A673 (cell line): ENCODE results near the gene VN1R5.

ENCODE experiments used
- EZH2 ChIP-seq: fragments of 200-600 bp; sonication (generic); IDR thresholded peaks from 2 replicates; pipeline ENCODE4 v1.6.1; 2017; ENCODE audit warnings: borderline replicate concordance, low read depth, mild to moderate bottlenecking, mixed read lengths, antibody characterized with exemption, low read length; ENCODE audit not compliant: poor library complexity, severe bottlenecking
- TF ChIP-seq, protein P1 (sequence below): fragments of 300-800, 200-600 bp; sonication (generic); conservative IDR thresholded peaks from 2 replicates; pipeline ENCODE4 v1.5.1; 2017; ENCODE audit warnings: low read depth, mild to moderate bottlenecking, antibody characterized with exemption, low read length, moderate library complexity, mixed read lengths

DNA sequence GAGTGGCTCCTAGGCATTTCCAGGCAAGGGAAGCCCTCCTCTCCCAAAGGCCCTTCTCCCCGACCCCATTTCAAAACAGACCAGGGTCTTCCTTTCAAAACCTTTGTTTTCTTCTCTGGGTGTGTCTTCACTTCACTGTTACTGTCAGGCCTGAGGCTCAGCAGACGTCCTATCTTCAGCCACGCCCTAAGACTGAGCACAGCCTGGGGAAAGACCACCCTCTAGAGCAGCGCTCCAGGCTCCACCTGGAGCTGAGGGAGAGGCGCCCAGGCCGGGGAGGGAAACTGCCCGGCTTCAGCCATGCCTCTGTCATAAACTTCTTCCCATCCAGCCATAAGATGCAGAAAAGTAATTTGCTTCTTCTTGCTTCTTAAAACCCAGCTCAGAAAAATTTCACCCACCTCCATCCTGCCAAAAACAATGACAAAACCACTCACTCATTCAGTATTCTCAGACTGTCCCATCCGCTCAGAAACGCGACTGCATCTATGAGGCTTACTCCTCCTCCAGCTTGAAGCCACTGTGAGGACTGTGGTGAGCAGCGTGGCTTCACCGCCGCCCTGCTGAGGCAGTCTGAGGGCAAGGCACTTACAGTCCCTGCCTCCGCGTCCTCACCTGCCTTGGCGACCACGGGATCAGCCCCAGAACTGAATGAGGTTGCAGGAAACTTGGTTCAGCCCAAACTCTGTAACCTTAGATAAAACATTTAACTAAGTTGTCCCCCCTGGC lies 36.1 kb downstream of the VN1R5 start:
- TF ChIP-seq, protein P1, sequence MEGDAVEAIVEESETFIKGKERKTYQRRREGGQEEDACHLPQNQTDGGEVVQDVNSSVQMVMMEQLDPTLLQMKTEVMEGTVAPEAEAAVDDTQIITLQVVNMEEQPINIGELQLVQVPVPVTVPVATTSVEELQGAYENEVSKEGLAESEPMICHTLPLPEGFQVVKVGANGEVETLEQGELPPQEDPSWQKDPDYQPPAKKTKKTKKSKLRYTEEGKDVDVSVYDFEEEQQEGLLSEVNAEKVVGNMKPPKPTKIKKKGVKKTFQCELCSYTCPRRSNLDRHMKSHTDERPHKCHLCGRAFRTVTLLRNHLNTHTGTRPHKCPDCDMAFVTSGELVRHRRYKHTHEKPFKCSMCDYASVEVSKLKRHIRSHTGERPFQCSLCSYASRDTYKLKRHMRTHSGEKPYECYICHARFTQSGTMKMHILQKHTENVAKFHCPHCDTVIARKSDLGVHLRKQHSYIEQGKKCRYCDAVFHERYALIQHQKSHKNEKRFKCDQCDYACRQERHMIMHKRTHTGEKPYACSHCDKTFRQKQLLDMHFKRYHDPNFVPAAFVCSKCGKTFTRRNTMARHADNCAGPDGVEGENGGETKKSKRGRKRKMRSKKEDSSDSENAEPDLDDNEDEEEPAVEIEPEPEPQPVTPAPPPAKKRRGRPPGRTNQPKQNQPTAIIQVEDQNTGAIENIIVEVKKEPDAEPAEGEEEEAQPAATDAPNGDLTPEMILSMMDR, result no peak
- no peak for TF ChIP-seq EZH2
